Fibroblast of villous mesenchyme (primary cell): ENCODE results near the gene ARPP21. TPM values are rescaled to one million over a fixed set of nuclear protein-coding genes. Genes with fewer than 3 reads are reported as not detected.

Experiments used
- DNase-seq: peaks from one replicate; pipeline ENCODE4 v3.0.0-alpha.2; 2010; ENCODE audit warnings: low read depth
- H3K4me3 ChIP-seq: 2 replicates; pipeline ENCODE4 v1.5.1; 2011; ENCODE audit warnings: low read depth, mild to moderate bottlenecking, low read length
- CTCF ChIP-seq: IDR thresholded peaks from 2 replicates; pipeline ENCODE4 v1.5.1; 2012; ENCODE audit warnings: low read depth, mild to moderate bottlenecking, low read length; ENCODE audit not compliant: insufficient read depth
- total RNA-seq: library from RNA; depleted of rRNA; stranded (reverse); fragments of >200 nt; gene quantifications from 2 replicates; pipeline ENCODE4 v1.2.3, GENCODE V29; 2012

The ARPP21 gene
- total RNA-seq, 1 donor, result not detected

GRCh38 chr3:35745802-35746484, 106.6 kb downstream of the ARPP21 start:
- DNase-seq, result no peak
- TF ChIP-seq CTCF, result no peak
- no peak overlapping the region for H3K4me3 ChIP-seq

DNA sequence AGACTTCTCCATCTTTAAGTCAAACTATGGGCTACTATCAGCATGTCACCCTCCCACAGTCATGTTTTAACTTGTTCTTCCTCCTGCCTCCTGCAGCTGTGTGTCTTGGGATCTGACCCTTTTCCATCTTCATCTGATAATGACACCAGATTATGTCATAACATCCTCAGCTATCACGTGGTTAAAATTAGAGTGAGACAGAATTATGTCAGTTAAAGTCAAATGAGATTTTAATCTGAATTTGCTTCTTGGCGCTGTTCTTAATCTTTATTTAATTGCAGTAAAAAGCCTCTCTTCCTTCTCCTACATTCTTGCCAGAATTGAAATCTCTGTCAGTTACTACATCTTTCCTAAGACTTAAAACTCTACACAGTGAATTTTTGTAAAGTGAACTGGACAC, 107.2 kb downstream of the ARPP21 start:
- DNase-seq, result no peak
- no peak for TF ChIP-seq CTCF
- H3K4me3 ChIP-seq, result no peak overlapping the region

GRCh38 chr3:35748144-35748543, 108.8 kb downstream of the ARPP21 start:
- TF ChIP-seq CTCF, result no peak
- H3K4me3 ChIP-seq, result no peak overlapping the region
- DNase-seq, result no peak

DNA sequence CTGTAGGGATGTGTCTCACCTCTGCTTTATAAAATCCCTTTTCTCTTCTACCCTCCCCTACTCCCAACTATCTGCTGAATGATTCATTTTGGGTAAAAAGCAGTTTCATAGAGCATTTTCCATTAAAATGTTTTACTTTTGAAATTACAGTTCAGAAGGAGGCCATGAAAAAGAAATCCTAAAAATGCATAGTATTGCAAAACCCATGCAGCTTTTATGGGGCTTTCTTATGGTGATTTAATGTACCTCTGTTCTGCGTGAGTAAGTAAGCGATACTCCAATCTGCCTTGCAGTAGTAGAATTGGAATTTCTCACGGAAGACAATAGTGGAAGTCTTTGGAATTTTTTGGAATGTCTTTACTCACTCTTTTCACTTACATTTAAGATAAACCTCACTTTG, 111.9 kb downstream of the ARPP21 start:
- no peak for DNase-seq
- TF ChIP-seq CTCF, result no peak
- no peak overlapping the region for H3K4me3 ChIP-seq

- no peak for DNase-seq
- H3K4me3 ChIP-seq, result no peak overlapping the region
- TF ChIP-seq CTCF, result no peak
Measured at GRCh38 chr3:35757991-35758757, 118.8 kb downstream of the ARPP21 start.

GRCh38 chr3:35760146-35760545, 120.8 kb downstream of the ARPP21 start:
- TF ChIP-seq CTCF, result no peak
- no peak for DNase-seq
- no peak overlapping the region for H3K4me3 ChIP-seq
